Uterus (tissue), 2 donors: ENCODE measurements around the gene GATA2.

Experiments
- CTCF ChIP-seq, 4 experiments: fragments of 200-600 bp in 2 of 4; fragments of 450-650 bp in 2 of 4; sonication (generic) in 2 of 4; IDR thresholded peaks; one replicate each; pipeline ENCODE4 v1.5.1; 2016 to 2019; ENCODE audit warnings: antibody characterized with exemption in 4 of 4, mild to moderate bottlenecking in 2 of 4, moderate library complexity in 1 of 4
- POLR2A ChIP-seq, 2 donors: fragments of 450-650 bp; IDR thresholded peaks; one replicate each; pipeline ENCODE4 v1.6.1; 2016; ENCODE audit warnings: antibody characterized with exemption in 2 of 2, mild to moderate bottlenecking in 1 of 2, moderate library complexity in 1 of 2

- TF ChIP-seq POLR2A (IDR thresholded peaks at IDR 0.05) (no peak), CTCF (IDR thresholded peaks at IDR 0.05) (no peak)
Measured at GRCh38 chr3:128495435-128495970, 2.5 kb upstream of the GATA2 start.
